CD4-positive, alpha-beta T cell treated with Interleukin-4 for 1 hour (primary cell): ENCODE results near the gene SMIM13.

ENCODE experiments used
- DNase-seq, 2 donors: peaks; one replicate each; pipeline ENCODE4 v3.0.0-alpha.2; 2020 to 2022

SMIM13 gene

GRCh38 chr6:11123978-11124377 lies 30.3 kb downstream of the SMIM13 start:
- DNase-seq, result no peak

GRCh38 chr6:11126876-11127275 lies 33.2 kb downstream of the SMIM13 start:
- DNase-seq, result no peak

- DNase-seq, result no peak
These were observed 35.0 kb downstream of the SMIM13 start for GRCh38 chr6:11128608-11129007.

GRCh38 chr6:11129908-11130565 lies 36.4 kb downstream of the SMIM13 start:
- DNase-seq, result no peak

GRCh38 chr6:11130605-11131004 lies 37.0 kb downstream of the SMIM13 start:
- no peak for DNase-seq

GRCh38 chr6:11132194-11132888 lies 38.7 kb downstream of the SMIM13 start:
- DNase-seq, result no peak

- DNase-seq, result no peak
These were observed 39.6 kb downstream of the SMIM13 start for GRCh38 chr6:11133281-11133680.

GRCh38 chr6:11136809-11137208 lies 43.2 kb downstream of the SMIM13 start:
- no peak for DNase-seq

GRCh38 chr6:11139051-11139960 lies 45.7 kb downstream of the SMIM13 start:
- no peak for DNase-seq

- no peak for DNase-seq
These were observed 46.4 kb downstream of the SMIM13 start for GRCh38 chr6:11140056-11140455.

- no peak for DNase-seq
These were observed 47.7 kb downstream of the SMIM13 start for GRCh38 chr6:11141295-11141694.

- no peak for DNase-seq
These were observed 48.8 kb downstream of the SMIM13 start for GRCh38 chr6:11142296-11143027.

- DNase-seq, result peak in 1 of 2 donors; percentile 79
These were observed 50.0 kb downstream of the SMIM13 start for GRCh38 chr6:11143394-11144371.

- DNase-seq, result peak; percentile 77
These were observed 50.8 kb downstream of the SMIM13 start for GRCh38 chr6:11144393-11144851.

GRCh38 chr6:11146117-11146826 lies 52.6 kb downstream of the SMIM13 start:
- DNase-seq, result no peak

GRCh38 chr6:11149551-11149950 lies 55.9 kb downstream of the SMIM13 start:
- no peak for DNase-seq

- no peak for DNase-seq
These were observed 57.9 kb downstream of the SMIM13 start for GRCh38 chr6:11151488-11151887.

- DNase-seq, result no peak
These were observed 58.9 kb downstream of the SMIM13 start for GRCh38 chr6:11152581-11152980.

- no peak for DNase-seq
These were observed 59.8 kb downstream of the SMIM13 start for GRCh38 chr6:11153447-11153846.

GRCh38 chr6:11155589-11155988 lies 62.0 kb downstream of the SMIM13 start:
- DNase-seq, result no peak

GRCh38 chr6:11160199-11160598 lies 66.6 kb downstream of the SMIM13 start:
- DNase-seq, result no peak
